ENCODE results near the gene BCL7C.
"Not testable (repeated sequence)": the region's sequence is repeated elsewhere in the genome, so short reads cannot be mapped to it uniquely, and the experiment has no call there.

The BCL7C gene

DNA sequence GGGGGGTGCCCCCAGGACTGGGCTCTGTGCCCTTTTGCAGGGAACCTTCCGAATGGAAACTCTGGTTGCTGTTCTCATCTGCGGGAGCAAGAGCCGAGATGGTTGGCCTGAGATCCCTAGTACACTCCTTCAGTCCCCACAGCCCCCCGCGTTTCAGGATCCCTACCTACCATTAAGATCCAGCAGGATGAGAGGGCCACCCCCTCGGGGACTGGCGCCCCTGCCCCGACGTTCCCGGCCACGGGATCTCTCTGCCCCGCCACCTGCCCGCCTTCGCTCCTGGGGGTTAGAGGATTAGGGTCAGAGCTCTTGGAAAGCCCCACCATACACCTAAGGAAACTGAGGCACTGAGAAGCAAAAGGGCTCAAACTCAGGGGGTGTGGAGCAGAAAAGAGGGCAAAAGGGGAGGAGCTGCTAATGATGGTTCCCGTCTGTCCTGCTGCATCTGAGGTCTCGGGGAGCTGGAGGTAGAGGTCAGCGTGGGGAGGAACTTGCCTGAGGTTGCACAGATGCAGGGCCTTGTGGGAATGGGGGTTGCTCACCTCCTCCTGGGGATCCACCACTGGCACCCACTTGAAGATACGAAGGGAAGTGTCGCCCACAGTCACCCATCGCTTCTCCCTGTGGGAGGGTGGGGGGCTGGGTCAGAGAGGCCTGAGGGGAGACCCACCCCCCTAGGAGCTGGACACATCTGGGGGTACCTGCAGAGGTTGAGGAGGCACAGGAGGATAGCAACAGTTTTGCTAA, 1.0 kb downstream of the BCL7C start:
- Histone ChIP-seq H3K27me3 (ENCODE audit: control insufficient read depth, insufficient read depth, low read length) (peaks cover 14% of the 10 kb centered on the region), H3K9ac (ENCODE audit: low read depth, low read length) (no peak overlapping the region), H3K9me3 (ENCODE audit: control insufficient read depth, insufficient read depth, low read length) (no peaks in the 10 kb centered on the region), H3K4me1 (ENCODE audit: control insufficient read depth, insufficient read depth, low read length) (peaks cover 8% of the 10 kb centered on the region), H3K36me3 (ENCODE audit: control insufficient read depth, insufficient read depth, low read length) (peaks cover 6% of the 10 kb centered on the region; the same call in 1 of the 2 replicates), H3K27ac (ENCODE audit: low read depth, low read length) (no peak overlapping the region), H3K4me3 (ENCODE audit: low read depth, low read length) (peak overlapping the region; percentile 90)

DNA sequence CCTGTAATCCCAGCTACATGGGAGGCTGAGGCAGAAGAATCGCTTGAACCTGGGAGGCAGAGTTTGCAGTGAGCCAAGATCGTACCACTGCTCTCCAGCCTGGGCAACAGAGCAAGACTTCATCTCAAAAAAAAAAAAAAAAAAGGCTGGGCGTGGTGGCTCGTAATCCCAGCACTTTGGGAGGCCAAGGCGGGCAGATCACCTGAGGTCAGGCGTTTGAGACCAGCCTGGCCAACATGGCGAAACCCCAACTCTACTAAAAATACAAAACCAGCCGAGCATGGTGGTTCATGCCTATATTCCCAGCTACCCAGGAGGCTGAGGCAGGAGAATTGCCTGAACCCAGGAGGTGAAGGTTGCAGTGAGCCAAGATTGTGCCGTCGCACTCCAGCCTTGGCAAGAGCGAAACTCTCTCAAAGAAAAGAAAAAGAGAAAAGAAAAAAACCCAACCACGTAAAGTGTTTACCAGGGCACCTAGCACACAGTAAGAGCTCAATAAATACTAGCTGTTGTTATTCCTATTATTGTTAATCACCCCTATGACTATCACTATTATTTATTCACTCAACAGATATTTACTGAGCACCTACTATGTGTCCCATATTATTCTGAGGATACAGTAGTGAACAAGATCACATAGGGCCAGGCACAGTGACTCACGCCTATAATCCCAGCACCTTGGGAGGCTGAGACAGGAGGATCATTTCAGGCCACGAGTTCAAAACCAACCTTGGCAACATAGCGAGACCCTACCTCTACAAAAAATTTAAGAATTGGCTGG, 2.6 kb downstream of the BCL7C start:
- not testable (repeated sequence) for H3K9me3 ChIP-seq (ENCODE audit: control insufficient read depth, insufficient read depth, low read length); H3K4me3 ChIP-seq (ENCODE audit: low read depth, low read length); H3K9ac ChIP-seq (ENCODE audit: low read depth, low read length); H3K36me3 ChIP-seq (ENCODE audit: control insufficient read depth, insufficient read depth, low read length); H3K4me1 ChIP-seq (ENCODE audit: control insufficient read depth, insufficient read depth, low read length); H3K27ac ChIP-seq (ENCODE audit: low read depth, low read length)
- peaks cover 14% of the 10 kb centered on the region for H3K27me3 ChIP-seq (ENCODE audit: control insufficient read depth, insufficient read depth, low read length)

DNA sequence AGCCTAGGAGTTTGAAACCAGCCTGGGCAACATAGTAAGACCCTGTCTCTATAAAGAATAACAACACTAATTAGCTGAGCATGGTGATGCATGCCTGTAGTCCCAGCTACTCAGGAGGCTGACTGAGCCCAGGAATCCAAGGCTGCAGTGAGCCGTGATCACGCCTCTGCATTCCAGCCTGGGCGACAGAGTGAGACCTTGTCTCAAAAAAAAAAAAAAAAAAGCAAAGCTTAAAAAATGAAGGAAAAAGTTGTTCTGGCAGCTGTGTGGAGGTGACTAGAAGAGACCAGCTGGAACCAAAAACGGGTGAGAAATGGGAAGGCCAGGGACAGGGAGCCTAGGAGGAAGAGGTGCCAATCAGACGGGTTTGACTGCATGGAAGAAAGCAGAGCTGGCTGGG, 4.2 kb downstream of the BCL7C start:
- Histone ChIP-seq H3K36me3 (ENCODE audit: control insufficient read depth, insufficient read depth, low read length) (peaks cover 6% of the 10 kb centered on the region; the same call in 1 of the 2 replicates), H3K27me3 (ENCODE audit: control insufficient read depth, insufficient read depth, low read length) (peaks cover 6% of the 10 kb centered on the region), H3K4me3 (ENCODE audit: low read depth, low read length) (no peak overlapping the region), H3K9ac (ENCODE audit: low read depth, low read length) (no peak overlapping the region), H3K27ac (ENCODE audit: low read depth, low read length) (no peak overlapping the region), H3K4me1 (ENCODE audit: control insufficient read depth, insufficient read depth, low read length) (no peaks in the 10 kb centered on the region; the same call in 1 of the 2 replicates), H3K9me3 (ENCODE audit: control insufficient read depth, insufficient read depth, low read length) (no peaks in the 10 kb centered on the region)

DNA sequence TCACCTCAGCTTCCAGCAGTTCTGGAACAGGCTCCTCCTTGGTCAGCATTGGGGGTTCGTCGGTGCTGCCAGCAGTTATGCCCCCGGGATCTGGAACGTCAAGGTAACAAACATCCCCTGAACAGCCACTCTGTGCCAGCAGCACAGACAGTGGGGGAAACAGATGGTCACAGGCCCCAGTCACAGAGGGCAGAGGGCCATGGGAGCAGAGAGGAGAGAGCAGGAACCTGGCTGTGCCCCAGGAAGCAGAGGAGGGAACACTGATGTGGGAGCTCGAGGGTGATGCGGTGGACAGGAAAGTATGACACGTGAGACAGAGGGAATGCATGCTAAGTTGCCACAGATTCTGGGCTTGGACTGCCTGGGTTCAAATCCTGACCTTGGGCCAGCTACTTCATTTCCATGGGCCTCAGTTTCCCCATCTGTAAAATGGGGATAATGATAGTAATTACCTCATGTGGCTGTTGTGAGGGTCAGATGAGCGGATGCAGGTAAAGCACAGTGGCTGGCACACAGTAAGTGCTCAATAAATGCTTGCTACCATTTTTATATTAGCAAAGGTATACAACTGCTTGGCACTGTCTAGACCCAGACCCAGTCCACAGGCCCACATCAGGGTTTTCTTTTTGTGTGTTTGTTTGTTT, 4.9 kb downstream of the BCL7C start:
- Histone ChIP-seq H3K9ac (ENCODE audit: low read depth, low read length) (no peak overlapping the region), H3K27me3 (ENCODE audit: control insufficient read depth, insufficient read depth, low read length) (no peaks in the 10 kb centered on the region), H3K36me3 (ENCODE audit: control insufficient read depth, insufficient read depth, low read length) (peaks cover 6% of the 10 kb centered on the region; the same call in 1 of the 2 replicates), H3K27ac (ENCODE audit: low read depth, low read length) (no peak overlapping the region), H3K9me3 (ENCODE audit: control insufficient read depth, insufficient read depth, low read length) (no peaks in the 10 kb centered on the region), H3K4me3 (ENCODE audit: low read depth, low read length) (no peak overlapping the region), H3K4me1 (ENCODE audit: control insufficient read depth, insufficient read depth, low read length) (no peaks in the 10 kb centered on the region)

DNA sequence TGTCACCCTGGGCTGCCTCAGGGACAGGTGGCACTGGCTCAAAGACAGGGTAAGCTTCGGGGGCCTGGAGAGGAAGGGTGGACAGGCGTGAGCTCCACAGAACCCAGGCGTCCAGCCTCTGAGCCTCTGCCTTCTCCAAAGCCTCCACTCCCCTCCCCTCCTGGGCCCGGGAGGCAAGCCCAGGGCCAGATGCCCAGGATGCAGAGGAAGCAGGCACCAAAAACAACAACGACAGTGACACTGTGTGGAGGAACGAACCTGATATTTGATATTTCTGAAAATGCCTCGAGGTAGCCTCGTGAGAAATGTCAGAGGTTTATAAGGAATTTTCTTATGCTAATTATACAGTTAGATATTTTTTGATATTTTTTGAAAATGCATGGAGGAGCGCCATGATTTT, 6.0 kb downstream of the BCL7C start:
- Histone ChIP-seq H3K4me3 (ENCODE audit: low read depth, low read length) (no peak overlapping the region), H3K27me3 (ENCODE audit: control insufficient read depth, insufficient read depth, low read length) (no peaks in the 10 kb centered on the region), H3K36me3 (ENCODE audit: control insufficient read depth, insufficient read depth, low read length) (peaks cover 6% of the 10 kb centered on the region; the same call in 1 of the 2 replicates), H3K9ac (ENCODE audit: low read depth, low read length) (no peak overlapping the region), H3K27ac (ENCODE audit: low read depth, low read length) (no peak overlapping the region), H3K9me3 (ENCODE audit: control insufficient read depth, insufficient read depth, low read length) (no peaks in the 10 kb centered on the region), H3K4me1 (ENCODE audit: control insufficient read depth, insufficient read depth, low read length) (no peaks in the 10 kb centered on the region)

DNA sequence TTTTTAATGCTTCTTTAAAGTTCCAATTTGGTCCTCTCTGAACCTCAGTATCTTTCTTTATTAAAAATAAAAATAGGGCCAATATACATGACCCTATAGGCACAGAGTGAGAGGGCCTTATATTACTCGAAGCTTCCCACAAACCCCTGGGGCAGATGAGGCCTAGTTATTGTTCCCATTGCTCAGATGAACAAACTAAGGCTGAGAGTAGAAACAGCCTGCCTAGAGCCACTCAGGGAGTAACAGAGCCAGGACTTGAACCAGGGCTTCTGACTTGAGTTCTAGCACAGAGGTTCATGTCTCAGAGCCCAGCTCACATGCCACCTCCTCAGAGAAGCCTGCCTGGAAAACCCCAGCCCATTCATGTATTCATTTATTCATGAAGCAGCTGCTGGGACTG, 7.7 kb downstream of the BCL7C start:
- Histone ChIP-seq H3K4me3 (ENCODE audit: low read depth, low read length) (no peak overlapping the region), H3K9ac (ENCODE audit: low read depth, low read length) (no peak overlapping the region), H3K27ac (ENCODE audit: low read depth, low read length) (no peak overlapping the region), H3K36me3 (ENCODE audit: control insufficient read depth, insufficient read depth, low read length) (peaks cover 6% of the 10 kb centered on the region; the same call in 1 of the 2 replicates), H3K27me3 (ENCODE audit: control insufficient read depth, insufficient read depth, low read length) (no peaks in the 10 kb centered on the region), H3K4me1 (ENCODE audit: control insufficient read depth, insufficient read depth, low read length) (no peaks in the 10 kb centered on the region), H3K9me3 (ENCODE audit: control insufficient read depth, insufficient read depth, low read length) (no peaks in the 10 kb centered on the region)

DNA sequence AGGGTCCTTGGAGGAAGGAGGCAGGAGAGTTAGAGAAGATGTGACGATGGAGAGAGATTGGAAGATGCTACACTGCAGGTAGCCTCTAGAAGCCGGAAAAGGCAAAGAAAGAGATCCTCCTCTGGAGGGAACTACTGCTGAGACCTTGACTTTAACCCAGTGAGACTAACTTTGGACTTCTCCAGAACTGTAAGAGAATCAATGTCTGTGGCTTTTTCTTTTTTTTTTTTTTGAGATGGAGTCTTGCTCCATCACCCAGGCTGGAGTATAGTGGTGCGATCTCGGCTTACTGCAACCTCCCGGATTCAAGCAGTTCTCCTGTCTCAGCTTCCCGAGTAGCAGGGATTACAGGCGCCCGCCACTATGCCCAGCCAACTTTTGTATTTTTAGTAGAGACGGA, 8.7 kb downstream of the BCL7C start:
- no peak overlapping the region for H3K27ac ChIP-seq (ENCODE audit: low read depth, low read length)
- H3K9ac ChIP-seq (ENCODE audit: low read depth, low read length) = no peak overlapping the region
- no peaks in the 10 kb centered on the region for H3K9me3 ChIP-seq (ENCODE audit: control insufficient read depth, insufficient read depth, low read length)
- peaks cover 6% of the 10 kb centered on the region; the same call in 1 of the 2 replicates for H3K36me3 ChIP-seq (ENCODE audit: control insufficient read depth, insufficient read depth, low read length)
- no peak overlapping the region for H3K4me3 ChIP-seq (ENCODE audit: low read depth, low read length)
- no peaks in the 10 kb centered on the region for H3K27me3 ChIP-seq (ENCODE audit: control insufficient read depth, insufficient read depth, low read length)
- no peaks in the 10 kb centered on the region for H3K4me1 ChIP-seq (ENCODE audit: control insufficient read depth, insufficient read depth, low read length)

DNA sequence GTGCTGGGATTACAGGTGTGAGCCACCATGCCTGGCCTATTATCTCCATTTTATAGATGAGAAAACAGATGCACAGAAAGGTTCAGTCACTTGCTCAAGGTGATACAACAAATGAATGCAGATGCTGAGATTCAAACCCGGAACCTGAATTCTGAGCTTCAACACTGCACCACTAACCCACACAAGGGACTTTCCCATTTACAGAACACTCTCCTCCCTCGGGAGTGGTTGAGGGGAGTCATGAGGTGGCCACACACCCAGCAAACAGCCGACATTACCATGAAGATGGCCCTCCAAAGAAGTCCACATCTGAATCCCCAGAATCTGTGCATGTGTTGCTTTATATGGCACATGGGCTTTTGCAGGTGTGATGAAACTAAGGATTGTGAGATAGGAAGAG, 9.1 kb downstream of the BCL7C start:
- no peak overlapping the region for H3K27ac ChIP-seq (ENCODE audit: low read depth, low read length)
- H3K9me3 ChIP-seq (ENCODE audit: control insufficient read depth, insufficient read depth, low read length) = no peaks in the 10 kb centered on the region
- peaks cover 6% of the 10 kb centered on the region; the same call in 1 of the 2 replicates for H3K36me3 ChIP-seq (ENCODE audit: control insufficient read depth, insufficient read depth, low read length)

DNA sequence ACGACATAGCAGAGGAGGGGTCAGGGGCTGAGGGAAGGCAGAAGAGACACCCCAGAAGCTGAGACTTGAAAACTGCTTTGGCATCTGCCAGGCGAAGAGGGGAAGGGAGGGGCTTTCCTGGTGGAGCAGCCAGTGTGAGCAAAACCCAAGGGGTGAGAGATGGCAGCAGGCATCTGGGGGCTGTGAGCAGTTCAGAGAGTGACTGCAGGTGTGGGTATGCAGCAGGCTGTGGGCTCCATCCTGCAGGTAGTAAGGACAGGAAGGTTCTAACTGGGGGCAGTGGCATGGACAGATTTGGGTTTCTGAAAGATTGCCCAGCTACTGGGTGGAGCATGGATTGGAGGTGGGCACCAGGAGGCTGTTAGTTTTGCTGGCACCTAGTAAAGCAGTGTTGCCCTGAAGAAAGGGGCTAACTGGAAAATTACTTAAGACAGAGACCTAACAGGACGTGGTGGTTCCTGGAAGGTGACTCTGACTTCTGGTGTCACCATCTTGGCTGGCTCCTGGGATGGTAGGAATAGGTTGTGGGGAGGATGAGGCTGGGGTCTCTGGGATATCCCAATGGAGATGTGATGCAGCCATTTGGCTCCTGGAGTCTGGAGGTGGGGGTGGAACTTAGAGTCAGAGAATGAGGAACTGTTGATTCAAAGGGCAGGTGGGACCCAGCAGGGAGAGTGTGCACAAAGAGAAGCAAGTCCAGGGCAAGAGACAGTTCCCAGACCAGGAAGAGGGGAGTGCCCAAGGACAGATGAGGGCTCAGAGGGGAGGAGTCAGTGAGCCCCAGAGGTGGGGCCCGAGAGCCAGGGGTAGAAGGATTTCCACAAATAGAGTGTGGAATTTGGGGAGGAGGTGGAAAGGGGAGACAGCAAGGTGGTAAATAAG, 11.2 kb downstream of the BCL7C start:
- no peaks in the 10 kb centered on the region for H3K4me1 ChIP-seq (ENCODE audit: control insufficient read depth, insufficient read depth, low read length)
- no peak overlapping the region for H3K27ac ChIP-seq (ENCODE audit: low read depth, low read length)
- no peak overlapping the region for H3K4me3 ChIP-seq (ENCODE audit: low read depth, low read length)
- no peak overlapping the region for H3K9ac ChIP-seq (ENCODE audit: low read depth, low read length)
- no peaks in the 10 kb centered on the region for H3K36me3 ChIP-seq (ENCODE audit: control insufficient read depth, insufficient read depth, low read length)
- H3K27me3 ChIP-seq (ENCODE audit: control insufficient read depth, insufficient read depth, low read length) = no peaks in the 10 kb centered on the region
- no peaks in the 10 kb centered on the region for H3K9me3 ChIP-seq (ENCODE audit: control insufficient read depth, insufficient read depth, low read length)

More for the DNA sequence above, 9.1 kb downstream of the BCL7C start:
- H3K27me3 ChIP-seq (ENCODE audit: control insufficient read depth, insufficient read depth, low read length) = no peaks in the 10 kb centered on the region
- H3K4me3 ChIP-seq (ENCODE audit: low read depth, low read length) = no peak overlapping the region
- no peak overlapping the region for H3K9ac ChIP-seq (ENCODE audit: low read depth, low read length)
- H3K4me1 ChIP-seq (ENCODE audit: control insufficient read depth, insufficient read depth, low read length) = no peaks in the 10 kb centered on the region

DNA sequence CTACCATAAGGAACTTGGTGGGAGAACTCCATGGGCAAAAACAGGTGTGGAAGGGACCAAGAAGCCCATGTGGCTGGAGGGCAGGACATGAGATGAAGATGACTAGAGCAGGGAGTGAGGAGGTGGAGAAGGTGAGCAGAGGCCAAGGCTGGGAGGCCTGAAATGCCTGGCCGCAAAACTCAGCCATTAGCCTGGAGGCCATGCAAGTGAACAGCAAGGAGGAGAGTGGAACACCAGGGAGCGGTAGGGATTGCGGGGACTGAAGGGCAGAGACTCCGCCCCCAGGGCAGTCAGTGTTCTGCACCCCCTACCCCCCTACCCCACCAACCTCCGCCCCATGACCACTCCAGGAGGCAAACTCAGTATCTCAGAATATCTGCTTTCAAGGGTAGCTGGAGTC, 17.0 kb downstream of the BCL7C start:
- no peak overlapping the region for H3K27ac ChIP-seq (ENCODE audit: low read depth, low read length)
- H3K4me3 ChIP-seq (ENCODE audit: low read depth, low read length) = peak overlapping the region; percentile 84; the same call in 1 of the 2 replicates
- H3K36me3 ChIP-seq (ENCODE audit: control insufficient read depth, insufficient read depth, low read length) = no peaks in the 10 kb centered on the region
- peaks cover 26% of the 10 kb centered on the region for H3K27me3 ChIP-seq (ENCODE audit: control insufficient read depth, insufficient read depth, low read length)
- H3K4me1 ChIP-seq (ENCODE audit: control insufficient read depth, insufficient read depth, low read length) = peaks cover 8% of the 10 kb centered on the region
- H3K9ac ChIP-seq (ENCODE audit: low read depth, low read length) = no peak overlapping the region
- H3K9me3 ChIP-seq (ENCODE audit: control insufficient read depth, insufficient read depth, low read length) = no peaks in the 10 kb centered on the region
